NCI-H1417 treated with DMSO at 0.1 percent for 48 hours (cell line): ENCODE results near the gene PSMF1.

ENCODE experiments used
- DNase-seq: peaks from one replicate; lab custom pipeline; 2025; lab: John Stamatoyannopoulos, UW

The PSMF1 gene

DNA sequence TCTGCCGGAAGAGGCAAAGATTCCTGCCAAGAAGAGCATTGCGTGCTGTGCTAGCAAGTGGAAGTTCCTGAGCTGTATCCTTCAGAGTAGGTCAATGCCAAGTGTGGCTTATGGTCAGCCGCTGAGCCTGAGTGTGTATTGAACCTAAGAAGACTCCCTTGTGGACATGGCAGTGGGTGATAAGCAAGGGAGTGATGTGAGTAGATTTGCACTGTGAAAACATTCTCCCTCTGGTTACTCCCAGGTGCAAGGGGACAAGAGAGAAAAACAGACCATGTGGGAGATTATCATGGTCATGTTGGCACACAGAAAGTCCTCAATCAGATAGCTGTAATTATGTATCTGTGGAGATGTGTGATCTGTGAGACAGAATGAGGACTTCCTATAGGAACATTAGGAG is 72.4 kb downstream of the PSMF1 start:
- no peak for DNase-seq

DNA sequence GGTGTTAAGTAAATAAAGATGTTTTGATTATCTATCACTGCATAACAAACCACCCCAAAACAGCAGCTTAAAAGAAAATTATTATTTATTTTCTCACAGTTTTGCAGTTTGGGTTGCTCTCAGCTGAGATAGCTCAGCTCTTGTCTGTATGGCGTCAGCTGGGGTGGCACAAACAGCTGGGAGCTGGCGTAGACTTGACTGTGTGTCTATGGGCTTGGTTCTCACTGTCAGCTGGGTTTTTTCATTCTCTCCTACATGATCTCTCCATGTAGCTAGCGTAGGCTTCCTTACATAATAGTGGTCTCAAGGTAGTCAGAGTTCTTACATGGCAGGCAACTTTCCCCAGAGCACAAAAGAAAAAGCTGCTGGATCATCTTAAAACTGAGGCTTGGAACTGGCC is 72.9 kb downstream of the PSMF1 start:
- no peak for DNase-seq

DNA sequence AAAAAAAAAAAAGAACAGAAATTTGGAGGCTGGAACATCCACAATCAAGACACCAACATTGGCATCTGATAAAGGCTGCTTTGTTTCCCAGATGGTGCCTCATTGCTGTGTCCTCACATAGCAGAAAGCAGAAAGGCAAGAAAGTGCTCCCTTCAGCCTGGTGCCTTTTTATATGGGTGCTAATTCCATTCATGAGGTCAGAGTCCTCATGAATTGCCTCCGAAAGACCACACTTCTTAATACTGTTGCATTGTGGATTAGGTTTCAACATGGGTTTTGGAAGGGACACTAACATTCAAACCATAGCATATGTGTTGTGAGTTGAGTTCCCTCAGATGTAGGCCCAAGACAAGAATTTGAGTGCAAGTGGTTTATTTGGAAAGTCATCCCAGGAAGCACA is 76.8 kb downstream of the PSMF1 start:
- no peak for DNase-seq

DNA sequence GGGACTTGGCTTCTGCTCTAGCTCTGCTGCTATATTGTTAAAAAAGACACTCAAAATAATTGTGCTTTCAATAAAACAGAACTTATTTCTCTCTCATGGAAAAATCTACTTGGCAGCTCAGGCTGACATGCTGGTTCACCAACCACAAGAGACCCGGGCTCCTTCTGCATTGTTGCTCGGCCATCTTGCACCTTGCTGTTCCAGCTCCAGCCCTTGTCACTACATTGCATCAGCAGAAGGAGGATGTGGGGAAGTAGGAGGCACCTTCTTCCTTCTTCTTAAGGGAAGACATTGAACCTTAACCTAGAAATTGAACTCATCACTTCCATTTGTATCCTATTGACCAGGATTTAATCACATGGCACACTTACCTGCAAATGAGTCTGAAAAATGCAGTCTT is 78.2 kb downstream of the PSMF1 start:
- DNase-seq = no peak

DNA sequence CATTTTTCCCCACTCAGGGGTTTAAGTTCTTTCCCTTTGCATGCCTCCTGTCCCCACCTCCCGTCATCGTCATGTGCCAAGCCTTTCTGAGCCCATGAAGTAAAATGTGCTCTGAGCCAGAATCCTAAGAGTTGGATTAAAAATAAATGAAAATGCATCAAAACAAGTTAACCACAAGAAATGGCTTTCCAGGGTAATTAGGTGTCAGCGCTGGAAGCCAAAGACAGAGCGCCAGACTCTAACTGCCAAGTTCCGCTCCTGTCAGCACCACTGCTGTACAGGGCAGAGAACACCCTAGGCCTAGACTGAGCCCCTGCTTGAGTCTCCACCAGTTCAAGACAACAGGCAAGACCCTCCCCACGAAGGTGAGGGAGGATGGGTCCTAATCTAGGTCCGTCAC is 79.4 kb downstream of the PSMF1 start:
- DNase-seq = no peak

DNA sequence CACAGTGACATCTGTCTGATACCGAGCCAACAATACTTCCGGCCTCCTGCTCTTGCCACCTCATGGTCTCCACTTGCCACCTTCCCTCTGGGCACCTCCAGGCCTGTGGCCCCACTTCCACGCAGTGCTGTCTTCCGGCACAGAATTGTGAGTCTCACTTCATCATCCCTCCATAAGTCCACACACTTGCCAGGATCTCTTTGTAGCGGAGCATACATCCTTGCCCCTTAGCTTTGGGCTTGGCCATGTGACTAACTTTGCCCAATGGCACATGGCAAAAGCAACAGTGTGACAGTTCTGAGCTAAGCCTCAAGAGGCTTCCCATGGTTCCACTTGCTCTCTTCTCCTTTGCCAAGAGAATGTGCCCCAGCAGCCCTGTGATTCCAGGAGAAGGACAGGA is 80.3 kb downstream of the PSMF1 start:
- DNase-seq = no peak

DNA sequence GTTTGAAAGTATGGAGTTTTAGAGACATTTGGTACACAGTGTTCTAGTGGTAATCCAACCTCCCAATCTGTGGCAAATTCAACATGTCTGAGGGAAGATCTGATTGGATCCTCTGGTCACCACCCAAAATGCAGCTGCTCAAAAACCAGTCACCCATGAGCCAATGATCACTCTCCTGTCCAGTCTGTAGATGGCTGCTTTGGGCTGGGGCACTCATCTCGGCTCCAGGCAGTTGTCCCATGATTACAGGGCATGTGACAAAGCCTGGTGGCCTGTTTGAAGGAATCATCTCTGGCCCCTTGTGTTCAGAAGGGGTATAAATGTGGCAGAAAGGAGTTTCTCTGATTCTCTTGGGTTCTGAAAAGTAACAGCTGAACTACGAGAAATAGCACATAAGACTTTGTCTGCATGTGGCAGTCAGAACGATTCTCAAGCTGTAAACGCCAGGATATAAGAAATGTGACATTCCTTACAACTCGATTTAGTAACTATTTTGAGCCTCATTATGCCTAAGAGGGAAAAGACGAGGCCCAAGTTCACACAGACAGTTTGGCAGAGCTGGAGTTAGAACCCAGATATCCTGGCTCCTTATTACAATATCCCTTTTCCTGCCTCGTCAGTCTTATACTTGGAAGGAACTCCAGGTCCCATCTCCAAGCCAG is 80.9 kb downstream of the PSMF1 start:
- no peak for DNase-seq

DNA sequence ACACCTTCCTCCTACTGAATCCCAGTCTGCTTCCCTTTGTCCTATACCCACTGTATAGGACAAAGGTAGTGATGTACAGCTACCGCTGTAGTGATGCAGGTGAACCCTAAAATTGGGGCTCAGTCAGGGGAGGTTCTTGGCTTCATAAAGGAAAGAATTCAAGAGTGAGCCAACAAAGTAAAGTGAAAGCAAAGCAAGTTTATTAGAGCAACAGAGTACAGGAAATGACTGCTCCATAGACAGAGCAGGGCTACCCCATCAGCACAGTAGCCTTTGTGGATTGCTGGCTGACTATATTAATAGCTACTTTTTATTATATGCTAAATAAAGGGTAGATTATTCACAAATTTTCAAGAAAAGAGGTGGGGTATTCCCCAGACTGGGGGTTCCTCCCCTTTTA is 81.6 kb downstream of the PSMF1 start:
- DNase-seq = no peak

DNA sequence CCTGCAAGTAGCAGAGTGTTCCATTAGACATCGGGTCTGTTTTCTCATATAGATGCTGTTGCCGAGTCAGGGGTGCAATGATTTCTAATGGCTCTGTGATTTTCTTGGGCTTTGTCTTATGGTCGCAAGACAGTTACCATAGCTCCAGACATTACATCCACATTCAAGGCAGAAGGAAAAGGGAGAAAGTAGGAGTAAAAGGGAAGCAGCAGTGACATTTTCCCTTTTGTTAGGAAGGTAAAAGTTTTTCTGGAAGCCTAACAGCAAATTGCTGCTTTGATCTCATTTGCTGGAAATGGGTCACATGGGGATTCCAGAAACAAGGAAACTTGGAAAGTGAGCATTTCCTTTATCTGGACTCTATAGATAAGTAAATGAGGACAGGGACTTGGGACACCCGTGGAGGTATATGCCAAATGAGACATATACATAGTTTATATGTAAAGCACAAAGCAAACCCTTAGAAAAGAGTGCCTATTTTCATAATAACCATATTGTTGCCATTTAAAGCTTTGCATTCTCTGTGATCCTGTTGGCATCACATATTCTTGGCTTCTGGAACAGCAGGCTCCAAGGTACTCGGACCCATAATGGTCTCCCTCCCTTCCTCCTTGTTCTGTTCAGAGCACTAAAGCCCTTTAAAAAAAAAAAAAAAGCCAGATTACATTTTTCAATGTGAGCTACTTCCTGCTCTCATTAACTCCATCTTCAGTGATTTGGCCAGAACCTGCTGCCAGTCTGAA is 84.5 kb downstream of the PSMF1 start, which contains the start of gene C20orf202:
C20orf202 (plus strand) TSS at position 693 of the 743 bp plus-strand sequence. CDS start 132 bp downstream, outside the sequence.
- no peak for DNase-seq

DNA sequence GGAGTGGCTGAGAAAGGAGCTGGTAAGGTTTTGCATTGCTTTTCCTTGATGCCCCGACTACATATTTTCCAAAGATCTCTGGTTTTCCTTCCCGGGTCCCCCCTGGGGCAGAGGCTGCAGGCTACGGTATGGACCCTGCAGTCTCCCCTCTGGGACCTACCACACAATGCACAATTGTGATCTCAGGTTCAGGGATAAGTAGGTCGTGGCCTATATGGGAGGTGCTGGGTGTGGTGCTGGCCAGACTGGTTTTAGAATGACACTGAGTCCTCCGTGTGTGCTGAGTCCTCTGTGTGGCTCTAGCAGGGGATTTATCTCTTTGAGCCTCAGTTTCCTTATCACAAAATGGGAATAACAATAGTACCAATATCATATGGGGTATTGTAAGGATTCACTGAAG is 85.2 kb downstream of the PSMF1 start:
- no peak for DNase-seq

DNA sequence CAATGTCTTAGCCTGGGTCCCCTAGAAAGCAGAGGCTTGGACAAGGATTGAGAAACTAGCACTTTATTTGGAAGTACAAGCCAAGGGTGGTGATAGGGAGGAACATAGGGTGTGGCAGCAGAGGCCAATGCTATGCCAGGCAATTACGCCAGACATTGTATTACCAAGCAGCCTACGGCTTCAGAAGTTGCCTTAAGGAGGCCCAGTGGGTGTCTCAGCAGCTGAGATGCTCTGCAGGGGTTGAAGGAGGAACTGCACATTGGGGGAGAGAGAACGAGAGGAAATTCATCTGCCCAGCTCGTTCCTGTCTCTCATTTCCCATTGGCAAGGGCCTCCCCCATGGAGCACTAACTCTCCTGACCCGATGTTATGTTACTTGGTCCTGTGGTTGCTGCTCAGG is 85.7 kb downstream of the PSMF1 start:
- DNase-seq = no peak

DNA sequence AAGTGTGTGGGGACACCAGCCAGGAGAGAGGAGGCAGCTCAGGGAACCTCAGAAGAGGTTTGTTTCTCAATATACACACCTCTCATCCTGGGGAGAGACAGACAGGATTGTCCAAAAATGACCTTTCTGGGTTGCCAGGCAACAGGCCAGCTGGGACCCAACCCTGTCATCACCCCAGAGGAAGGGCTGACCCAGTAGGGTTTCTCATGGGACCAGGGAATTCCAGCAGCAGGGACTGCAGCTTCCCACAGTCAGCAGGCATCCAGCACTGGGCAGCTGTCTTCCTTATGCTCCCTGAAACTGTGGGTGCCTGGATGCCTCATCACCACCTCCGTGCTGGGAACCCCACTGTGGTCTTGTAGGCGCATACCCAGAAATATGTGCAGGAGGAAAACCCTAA is 86.2 kb downstream of the PSMF1 start:
- no peak for DNase-seq

DNA sequence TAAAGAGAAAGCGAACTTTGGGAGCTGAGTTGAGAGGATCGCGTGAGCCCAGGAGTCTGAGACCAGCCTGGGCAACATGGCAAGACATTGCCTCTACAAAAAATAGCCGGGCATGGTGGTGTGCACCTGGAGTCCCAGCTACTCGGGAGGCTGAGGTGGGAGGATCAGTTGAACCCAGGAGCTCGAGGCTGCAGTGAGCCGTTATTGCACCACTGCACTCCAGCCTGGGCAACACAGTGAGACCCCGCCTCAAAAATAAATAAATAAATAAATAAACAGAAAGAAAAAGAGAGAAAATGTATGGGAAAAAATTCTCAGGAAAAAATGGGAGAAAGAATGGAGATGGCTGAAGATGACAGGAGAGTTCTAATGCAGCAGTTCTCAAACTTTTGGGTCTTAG is 87.4 kb downstream of the PSMF1 start:
- no peak for DNase-seq

DNA sequence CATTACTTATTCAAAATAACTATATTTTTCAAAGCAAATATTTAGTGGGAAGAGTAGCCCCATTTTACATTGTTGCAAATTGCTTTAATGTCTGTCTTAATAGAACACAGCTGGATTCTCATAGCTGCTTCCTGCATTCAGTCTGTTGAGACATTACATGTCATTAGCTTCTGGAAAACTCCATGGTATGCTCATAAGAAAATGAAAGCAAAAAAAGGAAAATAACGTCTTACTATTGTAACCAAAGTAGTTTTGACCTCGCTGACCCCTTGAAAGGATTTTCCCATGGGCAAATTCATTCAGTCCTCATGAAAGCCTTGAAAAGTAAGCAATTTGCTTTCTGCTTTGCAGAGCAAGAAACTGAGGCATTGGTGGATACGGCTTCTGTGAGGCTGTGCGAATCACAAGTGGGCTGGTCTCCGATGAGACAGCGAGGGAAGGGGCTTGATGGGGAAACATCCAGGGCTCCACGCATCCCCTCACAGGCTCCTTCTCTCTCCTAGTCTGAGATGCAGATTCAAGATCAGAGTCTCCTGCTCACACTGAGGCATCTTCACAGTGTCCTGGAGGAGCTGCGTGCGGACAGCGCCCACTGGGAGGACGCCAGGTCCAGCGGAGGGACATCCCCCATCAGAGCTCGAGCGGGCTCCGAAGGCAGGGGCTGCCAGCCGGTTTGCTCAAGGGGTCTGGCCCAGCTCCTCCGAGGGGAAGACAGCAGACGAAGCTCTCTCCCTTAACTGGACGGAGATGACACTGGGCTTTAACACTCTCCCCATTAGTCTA is 88.2 kb downstream of the PSMF1 start:
- no peak for DNase-seq

DNA sequence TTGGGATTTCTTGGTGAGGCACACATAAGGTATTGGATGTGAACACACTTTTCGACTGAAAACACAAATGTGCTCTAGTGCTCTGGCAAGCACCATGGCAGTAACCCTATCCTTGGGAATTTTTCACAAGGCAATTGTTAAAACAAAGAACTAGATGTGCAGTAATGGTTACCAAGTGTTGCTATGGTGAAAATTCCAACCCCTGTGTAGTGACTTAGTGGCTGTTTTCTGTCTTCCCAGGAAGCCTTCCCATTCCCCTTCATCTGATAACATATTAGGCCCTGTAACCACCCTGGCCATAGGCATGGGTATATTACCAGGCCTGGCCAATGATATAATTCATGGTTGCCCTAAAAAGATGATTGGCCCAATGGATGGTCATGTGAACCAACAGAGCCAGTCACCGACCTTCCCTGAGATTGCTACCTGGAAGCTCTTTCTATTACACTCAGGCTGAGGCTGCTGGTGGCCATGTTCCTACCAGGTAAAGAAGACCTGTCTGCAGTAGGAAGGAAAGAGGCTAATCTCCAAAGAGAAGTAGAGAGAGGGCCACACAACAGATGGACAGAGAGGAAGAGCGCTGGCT is 89.0 kb downstream of the PSMF1 start:
- no peak for DNase-seq

DNA sequence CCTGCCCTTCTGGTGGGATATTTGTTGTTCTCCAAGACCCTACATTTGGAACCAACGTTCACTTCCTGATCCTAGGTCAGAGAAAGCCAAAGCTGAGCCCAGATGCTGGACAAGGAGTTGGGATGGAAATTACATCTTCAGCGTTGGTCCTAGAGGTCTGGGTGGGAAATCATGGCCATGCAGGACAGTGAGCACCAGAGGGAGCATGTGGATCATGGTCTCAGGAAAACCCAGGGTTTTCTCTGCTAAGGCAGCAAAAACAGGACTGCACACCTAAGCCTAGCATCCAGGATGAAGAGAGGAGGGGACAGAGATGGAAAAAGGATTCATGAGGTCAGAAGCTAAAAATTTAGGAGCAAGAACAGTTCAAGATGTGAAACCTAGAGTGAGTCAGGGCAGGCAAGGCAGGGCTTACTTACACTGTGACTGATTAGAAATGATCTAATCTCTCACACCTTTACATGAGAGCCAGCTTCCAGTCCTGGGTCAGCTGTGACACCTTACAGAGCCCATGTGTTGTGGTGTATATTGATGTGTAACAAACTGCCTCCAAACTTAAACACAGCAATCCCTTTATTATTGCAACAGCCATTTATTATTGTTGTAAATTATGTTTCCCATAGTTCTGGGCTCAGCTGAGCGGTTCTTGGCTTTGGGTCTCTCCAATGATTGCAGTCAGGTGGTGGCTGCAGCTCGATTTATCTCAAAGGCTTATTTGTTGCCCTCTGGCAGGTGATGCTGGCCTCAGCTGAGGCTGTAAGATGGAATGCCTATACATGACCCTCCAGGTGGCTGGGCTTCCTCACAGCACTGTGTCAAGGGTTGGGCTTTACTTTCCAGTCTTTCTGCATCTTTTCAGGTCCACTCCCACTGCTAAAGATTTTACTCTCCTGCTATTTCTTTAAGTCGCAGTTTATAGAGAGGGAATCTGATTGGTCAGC is 91.3 kb downstream of the PSMF1 start:
- no peak for DNase-seq

DNA sequence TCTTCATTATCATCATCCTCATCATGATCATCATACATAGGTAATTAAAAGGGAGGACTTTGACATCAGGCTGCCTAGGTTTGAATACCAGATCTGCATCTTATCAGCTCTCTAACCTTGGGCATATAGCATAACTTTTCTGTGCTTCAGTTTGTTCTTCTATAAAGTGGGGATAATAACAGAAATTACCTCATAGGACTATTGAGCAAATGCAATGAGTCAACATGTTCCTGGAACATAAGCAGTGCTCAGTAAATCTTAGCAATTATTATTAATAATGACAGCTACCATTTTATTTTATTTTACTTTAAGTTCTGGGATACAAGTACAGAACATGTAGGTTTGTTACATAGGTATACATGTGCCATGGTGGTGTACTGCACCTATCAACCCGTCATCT is 92.1 kb downstream of the PSMF1 start:
- DNase-seq = no peak

DNA sequence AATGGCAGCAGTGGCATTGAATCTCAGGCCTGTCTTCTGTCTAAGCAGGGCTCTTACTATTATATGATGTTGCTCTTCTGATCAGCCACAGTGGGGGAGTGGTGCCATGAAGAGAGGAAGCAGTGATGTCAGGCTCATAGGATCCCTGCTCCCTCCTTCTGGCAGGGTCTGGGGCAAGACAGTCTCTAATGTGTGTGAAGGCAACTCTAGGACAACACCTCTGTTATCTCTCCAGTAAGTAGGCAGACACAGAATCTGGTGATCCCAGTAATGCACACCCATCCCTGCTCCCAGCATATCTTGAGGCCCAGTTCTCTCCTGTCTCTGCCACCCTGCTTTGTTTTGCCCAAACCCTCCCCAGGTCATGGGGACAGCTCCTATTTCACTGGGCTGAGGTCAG is 93.6 kb downstream of the PSMF1 start:
- DNase-seq = no peak

DNA sequence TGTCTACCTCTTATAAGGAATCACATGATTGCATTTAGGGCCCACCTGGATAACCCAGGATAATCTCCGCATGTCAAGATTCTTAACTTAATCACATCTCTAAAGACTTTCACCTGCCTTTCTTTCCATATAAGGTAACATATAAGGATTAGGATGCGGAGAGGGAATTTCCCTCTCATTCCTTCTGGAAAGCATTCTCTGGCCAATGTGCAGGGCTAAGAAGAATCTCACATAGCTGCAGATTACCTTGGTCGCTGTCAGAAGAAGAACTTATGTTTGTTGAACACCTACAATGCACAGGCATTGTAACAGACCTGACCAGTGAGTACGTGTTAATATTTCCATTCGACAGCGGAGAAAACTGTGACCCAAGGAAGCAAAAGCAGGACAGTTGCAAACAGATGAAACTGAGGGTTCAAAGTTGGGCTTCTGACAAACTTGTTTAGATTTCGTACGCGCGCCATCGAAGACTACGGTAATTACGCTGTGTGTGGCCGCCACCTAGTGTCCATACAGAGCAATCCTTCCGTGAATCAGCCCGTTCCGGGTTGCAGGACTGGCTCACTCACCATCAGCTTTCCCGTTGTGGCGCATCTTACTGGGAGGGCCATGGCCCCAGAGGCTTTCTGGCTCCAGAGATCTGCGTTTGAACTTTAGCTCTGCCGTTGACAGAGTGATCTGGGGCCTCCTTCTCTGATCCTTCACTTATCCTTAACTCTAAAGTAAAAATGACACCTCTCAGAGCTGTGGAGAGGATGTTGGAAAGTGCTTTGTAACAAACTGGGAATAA is 94.4 kb downstream of the PSMF1 start:
- peak; percentile 40 for DNase-seq

DNA sequence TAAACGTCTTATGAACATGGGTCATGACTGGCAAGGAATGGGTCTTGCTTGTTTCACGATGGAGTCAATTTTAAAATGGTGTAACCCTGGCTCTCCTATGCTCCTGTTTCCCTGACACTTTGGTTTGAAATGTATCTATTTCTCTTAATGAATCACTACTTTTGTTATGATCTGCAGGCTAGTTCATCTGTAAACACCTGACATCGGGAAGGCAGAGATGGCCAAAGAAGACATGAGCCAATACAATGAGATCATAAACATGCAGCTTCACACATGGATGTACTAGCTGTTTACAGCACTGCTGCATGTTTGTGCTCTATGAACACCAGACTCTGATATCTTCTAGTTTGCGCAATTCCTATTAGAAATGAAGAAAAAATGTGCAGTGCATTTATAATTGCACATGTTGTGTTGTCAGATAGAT is 96.4 kb downstream of the PSMF1 start:
- DNase-seq = no peak
